Left kidney (tissue), 2 donors: ENCODE data around the gene TMEM74B. TPM values are rescaled to one million over a fixed set of nuclear protein-coding genes. Genes with fewer than 3 reads are reported as not detected.

ENCODE experiments used
- DNase-seq: peaks from one replicate; pipeline ENCODE4 v3.0.0-alpha.2; 2013
- polyA plus RNA-seq: library from polyadenylated mRNA; unstranded; fragments of 120-200 nt; gene quantifications from one replicate; pipeline ENCODE4 v1.2.1, GENCODE V29; 2013; ENCODE audit not compliant: insufficient read length

Gene TMEM74B
- polyA plus RNA-seq, 1 donor: 5.2 TPM

GRCh38 chr20:1205802-1206201 is 21.0 kb upstream of the TMEM74B start:
- DNase-seq: no peak

GRCh38 chr20:1204576-1204975 is 19.8 kb upstream of the TMEM74B start:
- no peak for DNase-seq

DNA sequence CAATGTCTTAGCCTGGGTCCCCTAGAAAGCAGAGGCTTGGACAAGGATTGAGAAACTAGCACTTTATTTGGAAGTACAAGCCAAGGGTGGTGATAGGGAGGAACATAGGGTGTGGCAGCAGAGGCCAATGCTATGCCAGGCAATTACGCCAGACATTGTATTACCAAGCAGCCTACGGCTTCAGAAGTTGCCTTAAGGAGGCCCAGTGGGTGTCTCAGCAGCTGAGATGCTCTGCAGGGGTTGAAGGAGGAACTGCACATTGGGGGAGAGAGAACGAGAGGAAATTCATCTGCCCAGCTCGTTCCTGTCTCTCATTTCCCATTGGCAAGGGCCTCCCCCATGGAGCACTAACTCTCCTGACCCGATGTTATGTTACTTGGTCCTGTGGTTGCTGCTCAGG is 19.3 kb upstream of the TMEM74B start:
- DNase-seq: no peak

- no peak for DNase-seq
Measured at GRCh38 chr20:1203630-1204029, 18.8 kb upstream of the TMEM74B start.

DNA sequence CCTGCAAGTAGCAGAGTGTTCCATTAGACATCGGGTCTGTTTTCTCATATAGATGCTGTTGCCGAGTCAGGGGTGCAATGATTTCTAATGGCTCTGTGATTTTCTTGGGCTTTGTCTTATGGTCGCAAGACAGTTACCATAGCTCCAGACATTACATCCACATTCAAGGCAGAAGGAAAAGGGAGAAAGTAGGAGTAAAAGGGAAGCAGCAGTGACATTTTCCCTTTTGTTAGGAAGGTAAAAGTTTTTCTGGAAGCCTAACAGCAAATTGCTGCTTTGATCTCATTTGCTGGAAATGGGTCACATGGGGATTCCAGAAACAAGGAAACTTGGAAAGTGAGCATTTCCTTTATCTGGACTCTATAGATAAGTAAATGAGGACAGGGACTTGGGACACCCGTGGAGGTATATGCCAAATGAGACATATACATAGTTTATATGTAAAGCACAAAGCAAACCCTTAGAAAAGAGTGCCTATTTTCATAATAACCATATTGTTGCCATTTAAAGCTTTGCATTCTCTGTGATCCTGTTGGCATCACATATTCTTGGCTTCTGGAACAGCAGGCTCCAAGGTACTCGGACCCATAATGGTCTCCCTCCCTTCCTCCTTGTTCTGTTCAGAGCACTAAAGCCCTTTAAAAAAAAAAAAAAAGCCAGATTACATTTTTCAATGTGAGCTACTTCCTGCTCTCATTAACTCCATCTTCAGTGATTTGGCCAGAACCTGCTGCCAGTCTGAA is 18.2 kb upstream of the TMEM74B start, which contains the start of gene C20orf202:
TSS of gene C20orf202 (plus strand) at position 693 of the 743 bp plus-strand sequence. CDS start 132 bp downstream, outside the sequence.
- DNase-seq: no peak

GRCh38 chr20:1199964-1200363 is 15.2 kb upstream of the TMEM74B start:
- DNase-seq: no peak

DNA sequence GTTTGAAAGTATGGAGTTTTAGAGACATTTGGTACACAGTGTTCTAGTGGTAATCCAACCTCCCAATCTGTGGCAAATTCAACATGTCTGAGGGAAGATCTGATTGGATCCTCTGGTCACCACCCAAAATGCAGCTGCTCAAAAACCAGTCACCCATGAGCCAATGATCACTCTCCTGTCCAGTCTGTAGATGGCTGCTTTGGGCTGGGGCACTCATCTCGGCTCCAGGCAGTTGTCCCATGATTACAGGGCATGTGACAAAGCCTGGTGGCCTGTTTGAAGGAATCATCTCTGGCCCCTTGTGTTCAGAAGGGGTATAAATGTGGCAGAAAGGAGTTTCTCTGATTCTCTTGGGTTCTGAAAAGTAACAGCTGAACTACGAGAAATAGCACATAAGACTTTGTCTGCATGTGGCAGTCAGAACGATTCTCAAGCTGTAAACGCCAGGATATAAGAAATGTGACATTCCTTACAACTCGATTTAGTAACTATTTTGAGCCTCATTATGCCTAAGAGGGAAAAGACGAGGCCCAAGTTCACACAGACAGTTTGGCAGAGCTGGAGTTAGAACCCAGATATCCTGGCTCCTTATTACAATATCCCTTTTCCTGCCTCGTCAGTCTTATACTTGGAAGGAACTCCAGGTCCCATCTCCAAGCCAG is 14.6 kb upstream of the TMEM74B start:
- DNase-seq: no peak

GRCh38 chr20:1198751-1199150 is 14.0 kb upstream of the TMEM74B start:
- DNase-seq: no peak

DNA sequence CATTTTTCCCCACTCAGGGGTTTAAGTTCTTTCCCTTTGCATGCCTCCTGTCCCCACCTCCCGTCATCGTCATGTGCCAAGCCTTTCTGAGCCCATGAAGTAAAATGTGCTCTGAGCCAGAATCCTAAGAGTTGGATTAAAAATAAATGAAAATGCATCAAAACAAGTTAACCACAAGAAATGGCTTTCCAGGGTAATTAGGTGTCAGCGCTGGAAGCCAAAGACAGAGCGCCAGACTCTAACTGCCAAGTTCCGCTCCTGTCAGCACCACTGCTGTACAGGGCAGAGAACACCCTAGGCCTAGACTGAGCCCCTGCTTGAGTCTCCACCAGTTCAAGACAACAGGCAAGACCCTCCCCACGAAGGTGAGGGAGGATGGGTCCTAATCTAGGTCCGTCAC is 13.0 kb upstream of the TMEM74B start:
- no peak for DNase-seq

- DNase-seq: no peak
Measured at GRCh38 chr20:1196634-1197033, 11.9 kb upstream of the TMEM74B start.

DNA sequence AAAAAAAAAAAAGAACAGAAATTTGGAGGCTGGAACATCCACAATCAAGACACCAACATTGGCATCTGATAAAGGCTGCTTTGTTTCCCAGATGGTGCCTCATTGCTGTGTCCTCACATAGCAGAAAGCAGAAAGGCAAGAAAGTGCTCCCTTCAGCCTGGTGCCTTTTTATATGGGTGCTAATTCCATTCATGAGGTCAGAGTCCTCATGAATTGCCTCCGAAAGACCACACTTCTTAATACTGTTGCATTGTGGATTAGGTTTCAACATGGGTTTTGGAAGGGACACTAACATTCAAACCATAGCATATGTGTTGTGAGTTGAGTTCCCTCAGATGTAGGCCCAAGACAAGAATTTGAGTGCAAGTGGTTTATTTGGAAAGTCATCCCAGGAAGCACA is 10.4 kb upstream of the TMEM74B start:
- no peak for DNase-seq

DNA sequence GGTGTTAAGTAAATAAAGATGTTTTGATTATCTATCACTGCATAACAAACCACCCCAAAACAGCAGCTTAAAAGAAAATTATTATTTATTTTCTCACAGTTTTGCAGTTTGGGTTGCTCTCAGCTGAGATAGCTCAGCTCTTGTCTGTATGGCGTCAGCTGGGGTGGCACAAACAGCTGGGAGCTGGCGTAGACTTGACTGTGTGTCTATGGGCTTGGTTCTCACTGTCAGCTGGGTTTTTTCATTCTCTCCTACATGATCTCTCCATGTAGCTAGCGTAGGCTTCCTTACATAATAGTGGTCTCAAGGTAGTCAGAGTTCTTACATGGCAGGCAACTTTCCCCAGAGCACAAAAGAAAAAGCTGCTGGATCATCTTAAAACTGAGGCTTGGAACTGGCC is 6.5 kb upstream of the TMEM74B start:
- no peak for DNase-seq

- DNase-seq: no peak
Measured at GRCh38 chr20:1190847-1191246, 6.1 kb upstream of the TMEM74B start.

- no peak for DNase-seq
Measured at GRCh38 chr20:1189827-1190226, 5.0 kb upstream of the TMEM74B start.

DNA sequence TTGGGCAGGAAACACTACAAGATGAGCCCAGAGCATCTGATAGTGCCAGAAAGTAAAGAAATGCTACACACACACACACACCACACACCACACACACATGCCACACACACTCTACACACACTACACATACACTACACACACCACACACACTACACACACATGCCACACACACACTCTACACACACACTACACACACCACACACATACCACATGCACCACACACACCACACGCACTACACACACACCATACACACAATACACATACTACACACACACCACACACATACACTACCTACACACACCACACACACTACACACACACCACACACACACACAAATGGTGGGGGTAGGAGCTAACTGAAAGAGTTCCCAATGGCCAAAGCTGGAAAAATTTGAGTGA is 3.6 kb upstream of the TMEM74B start:
- DNase-seq: no peak

DNA sequence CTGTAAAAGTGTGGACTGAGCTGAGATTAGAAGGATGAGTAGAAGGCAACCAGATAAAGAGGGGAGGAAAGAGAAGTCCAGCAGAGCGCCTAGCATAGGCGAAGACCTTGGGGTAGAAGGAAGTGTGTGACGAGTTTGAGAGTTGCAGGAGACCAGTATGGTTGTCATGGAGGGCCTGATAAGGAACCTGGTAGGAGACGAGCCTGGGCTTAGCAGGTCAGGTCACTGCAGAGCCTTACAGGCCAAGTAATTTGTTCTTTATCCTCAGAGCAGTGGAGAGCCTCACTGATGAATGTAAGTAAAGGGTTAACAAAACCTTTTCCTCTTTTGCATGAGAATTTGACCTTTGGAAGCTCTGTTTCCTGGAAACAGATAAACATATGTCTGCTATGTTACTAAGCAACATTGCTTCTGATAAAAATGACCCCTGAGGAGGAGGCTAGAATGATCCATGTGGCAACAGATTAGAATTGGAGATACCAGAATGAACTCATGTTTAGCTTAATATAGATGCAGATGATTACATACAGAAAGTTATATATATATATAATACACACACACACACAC is 2.9 kb upstream of the TMEM74B start:
- DNase-seq: no peak

DNA sequence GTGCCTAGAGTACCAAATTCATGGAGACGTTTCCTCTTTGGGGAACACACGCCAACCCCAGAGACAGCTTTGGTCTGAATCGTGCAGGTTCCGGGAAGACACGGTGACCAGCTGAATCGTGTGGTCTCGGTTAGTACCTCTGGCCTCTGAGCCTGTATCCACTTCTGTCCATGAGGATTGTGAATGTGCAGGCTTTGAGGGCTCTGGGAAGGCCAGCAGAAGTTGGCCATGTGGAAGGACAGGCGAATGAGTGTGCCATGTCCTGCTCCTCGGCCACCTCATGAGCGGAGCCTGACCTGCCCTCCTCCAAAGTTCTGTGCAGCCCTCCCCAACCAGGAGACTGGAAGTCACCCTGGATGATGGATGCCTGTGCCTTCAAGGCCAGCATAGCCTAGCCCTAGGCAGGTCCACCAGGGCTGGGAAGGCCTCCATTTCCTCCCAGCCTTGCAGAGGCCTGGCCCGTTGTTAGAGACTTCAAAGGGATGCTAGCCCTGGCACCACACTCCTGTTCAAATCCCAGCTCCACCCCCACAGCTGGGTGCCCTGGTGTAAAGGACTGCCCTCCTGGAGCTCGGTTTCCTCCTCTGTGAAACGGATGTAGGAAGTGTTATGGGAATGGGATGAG is 1.7 kb upstream of the TMEM74B start:
- no peak for DNase-seq

- DNase-seq: peak; percentile 37
Measured at GRCh38 chr20:1185790-1186334, 1.1 kb upstream of the TMEM74B start.

GRCh38 chr20:1185316-1185741 is 548 bp upstream of the TMEM74B start:
- no peak for DNase-seq

DNA sequence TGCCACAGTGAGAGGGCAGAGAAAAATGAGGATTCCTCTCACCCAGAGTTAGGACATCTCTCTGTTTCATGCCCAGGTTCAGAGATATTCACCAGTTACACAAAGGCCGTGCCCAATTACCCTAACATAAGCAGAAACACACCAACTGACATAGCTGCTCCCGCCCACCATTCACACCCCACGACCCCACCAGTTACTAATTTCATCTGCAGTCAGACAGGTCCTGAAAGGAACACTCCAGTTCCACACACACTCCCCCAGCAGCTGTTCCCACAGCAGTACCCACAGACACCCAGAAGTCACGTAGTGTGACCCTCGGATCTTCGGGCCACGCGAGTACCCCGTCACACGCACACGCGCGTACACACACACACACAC is 532 bp downstream of the TMEM74B start:
- no peak for DNase-seq

DNA sequence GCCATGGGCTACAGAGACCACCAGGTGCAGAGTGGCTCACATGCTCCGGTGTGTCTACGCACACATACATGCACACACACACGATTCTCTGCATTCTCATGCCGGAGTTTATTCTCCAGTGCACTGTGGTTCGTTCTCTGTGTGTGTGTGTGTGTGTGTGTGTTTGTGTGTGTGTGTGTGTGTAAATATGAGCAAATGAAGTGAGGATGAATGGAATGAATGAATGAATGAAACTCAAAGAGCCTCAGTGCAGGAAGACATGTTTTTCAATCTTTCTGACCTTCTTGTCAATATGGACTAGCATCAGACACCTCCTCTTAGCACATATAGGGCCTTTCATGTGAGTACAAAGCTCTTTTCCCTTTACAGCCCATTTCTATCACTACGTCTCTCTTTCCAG is 1.6 kb downstream of the TMEM74B start:
- no peak for DNase-seq

- DNase-seq: no peak
Measured at GRCh38 chr20:1182106-1182505, 2.7 kb downstream of the TMEM74B start.

DNA sequence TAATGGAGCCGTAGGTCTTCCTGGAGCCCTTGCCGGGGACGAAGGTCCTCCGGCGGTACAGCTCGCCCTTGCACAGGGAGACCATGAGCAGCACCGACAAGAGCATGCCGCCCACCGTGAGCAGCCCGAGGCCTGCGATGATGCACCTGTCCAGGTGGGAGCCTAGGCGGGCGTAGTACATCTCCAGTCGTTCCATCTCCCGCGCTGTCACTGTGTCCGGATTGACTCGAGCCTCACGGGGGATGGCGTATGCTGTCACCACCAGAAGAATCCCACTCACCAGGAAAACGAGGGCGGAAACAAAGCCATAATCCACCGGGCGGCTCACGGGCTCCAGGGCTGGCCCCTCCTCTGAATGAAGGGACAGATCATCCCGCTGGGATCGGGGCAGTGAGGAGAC is 3.8 kb downstream of the TMEM74B start:
- no peak for DNase-seq
